ENCODE results near the gene CRIP1. TPM values are rescaled to one million over a fixed set of nuclear protein-coding genes. Genes with fewer than 3 reads are reported as not detected.

The CRIP1 gene
- total RNA-seq, 1 donor from 2014 or later = 112 TPM

- intact Hi-C loops (cut with DNase I) = no loop called here
- ATAC-seq (peak; percentile 3), DNase-seq (ENCODE audit: low spot score) (no peak)
Observed at GRCh38 chr14:105527381-105527825, 40.7 kb downstream of the CRIP1 start.

GRCh38 chr14:105527826-105528585 lies 41.3 kb downstream of the CRIP1 start:
- DNase-seq (ENCODE audit: low spot score) (peak; percentile 90), ATAC-seq (peak; percentile 74)
- intact Hi-C loops (cut with DNase I) = no loop called here

- DNase-seq (ENCODE audit: low spot score) (no peak), ATAC-seq (no peak)
- intact Hi-C loops (cut with DNase I) = no loop called here
Observed at GRCh38 chr14:105528586-105529318, 42.1 kb downstream of the CRIP1 start.

GRCh38 chr14:105529319-105529568 lies 42.6 kb downstream of the CRIP1 start:
- ATAC-seq (no peak), DNase-seq (ENCODE audit: low spot score) (no peak)
- intact Hi-C loops (cut with DNase I) = no loop called here

- no peak for DNase-seq (ENCODE audit: low spot score)
- no peak for ATAC-seq
- intact Hi-C loops (cut with DNase I) = no loop called here
Observed at GRCh38 chr14:105529569-105530284, 43.0 kb downstream of the CRIP1 start.

GRCh38 chr14:105530285-105531087 lies 43.8 kb downstream of the CRIP1 start:
- no peak for ATAC-seq
- no peak for DNase-seq (ENCODE audit: low spot score)
- intact Hi-C loops (cut with DNase I) = no loop called here

GRCh38 chr14:105531088-105531893 lies 44.6 kb downstream of the CRIP1 start:
- intact Hi-C loops (cut with DNase I) = no loop called here
- DNase-seq (ENCODE audit: low spot score) (no peak), ATAC-seq (no peak)

GRCh38 chr14:105531894-105532623 lies 45.4 kb downstream of the CRIP1 start:
- intact Hi-C loops (cut with DNase I) = no loop called here
- ATAC-seq = no peak
- DNase-seq (ENCODE audit: low spot score) = no peak

- no peak for DNase-seq (ENCODE audit: low spot score)
- ATAC-seq = peak; percentile 14
- intact Hi-C loops (cut with DNase I) = no loop called here
Observed at GRCh38 chr14:105532735-105533141, 46.1 kb downstream of the CRIP1 start.

GRCh38 chr14:105533391-105533790 lies 46.7 kb downstream of the CRIP1 start:
- intact Hi-C loops (cut with DNase I) = no loop called here
- ATAC-seq (no peak), DNase-seq (ENCODE audit: low spot score) (no peak)

- DNase-seq (ENCODE audit: low spot score) (no peak), ATAC-seq (no peak)
- intact Hi-C loops (cut with DNase I) = no loop called here
Observed at GRCh38 chr14:105533811-105534498, 47.3 kb downstream of the CRIP1 start.

GRCh38 chr14:105534586-105534985 lies 47.9 kb downstream of the CRIP1 start:
- intact Hi-C loops (cut with DNase I) = no loop called here
- DNase-seq (ENCODE audit: low spot score) = no peak
- no peak for ATAC-seq

GRCh38 chr14:105536051-105536450 lies 49.4 kb downstream of the CRIP1 start:
- DNase-seq (ENCODE audit: low spot score) (no peak), ATAC-seq (no peak)
- intact Hi-C loops (cut with DNase I) = no loop called here

- intact Hi-C loops (cut with DNase I) = no loop called here
- ATAC-seq = no peak
- DNase-seq (ENCODE audit: low spot score) = no peak
Observed at GRCh38 chr14:105536691-105537579, 50.2 kb downstream of the CRIP1 start.

GRCh38 chr14:105537580-105538474 lies 51.1 kb downstream of the CRIP1 start:
- DNase-seq (ENCODE audit: low spot score) (peak; percentile 75), ATAC-seq (peak; percentile 73)
- intact Hi-C loops (cut with DNase I) = no loop called here

Data from sciatic nerve (tissue), 2 donors.